ENCODE data around the gene CCL22.

GRCh38 chr16:57343221-57343620 is 15.4 kb upstream of the CCL22 start:
- TF ChIP-seq CTCF (conservative IDR thresholded peaks at IDR 0.05; ENCODE audit: low read depth in 2 of 2) (no peak), POLR2AphosphoS5 (IDR thresholded peaks at IDR 0.05; ENCODE audit: low read depth) (no peak), REST (IDR thresholded peaks at IDR 0.05; ENCODE audit: unreplicated experiment) (no peak), EZH2 (IDR thresholded peaks at IDR 0.05; ENCODE audit: low read depth, unreplicated experiment) (no peak), EZH2phosphoT487 (IDR thresholded peaks at IDR 0.05; ENCODE audit: unreplicated experiment) (no peak), JUNB (IDR thresholded peaks at IDR 0.05; ENCODE audit: unreplicated experiment) (no peak), NANOG (IDR thresholded peaks at IDR 0.05; ENCODE audit: borderline replicate concordance) (no peak), ZNF331 (CRISPR knock-in tag; IDR thresholded peaks at IDR 0.05; ENCODE audit: low read depth) (no peak), CREB1 (CRISPR knock-in tag; IDR thresholded peaks at IDR 0.05; ENCODE audit: low read depth) (no peak), ZNF114 (CRISPR knock-in tag; IDR thresholded peaks at IDR 0.05) (no peak)

Measured in GM23338 (cell line).